Right ventricle myocardium superior (tissue), 1 donor: ENCODE measurements around the gene MDK. TPM values are rescaled to one million over a fixed set of nuclear protein-coding genes. Genes with fewer than 3 reads are reported as not detected.

Experiments
- ATAC-seq: fragments of 200-7000 bp; cut with Tn5 transposase; one replicate; pipeline ENCODE4 v1.9.1; 2020; ENCODE audit warnings: mild to moderate bottlenecking; ENCODE audit not compliant: poor library complexity
- DNase-seq: peaks from one replicate; pipeline ENCODE4 v3.0.0-alpha.2; 2020
- intact Hi-C: fragments of 100-400 bp; cut with DNase I; formaldehyde crosslinking; loops from one replicate; pipeline ENCODE4 v1.11.2; 2022
- total RNA-seq: library from RNA; stranded (reverse); fragmentation: NEBNext Ultra II Directional; extraction: Animal tissue kit (Norgen Biotek cat#: 25700); gene quantifications from one replicate; pipeline ENCODE4 v1.2.1, GENCODE V29; 2021
- donor health status: DM: no; HTN: yes; CAD: no; lungs with severe emphysema.

MDK gene
- total RNA-seq, 1 donor from 2014 or later: 4.7 TPM

- ATAC-seq (no peak), DNase-seq (no peak)
- intact Hi-C loops: no loop called here
Observed at GRCh38 chr11:46390331-46391171, 9.1 kb downstream of the MDK start.

- intact Hi-C loops: no loop called here
- no peak for ATAC-seq
- DNase-seq: no peak
Observed at GRCh38 chr11:46391186-46391577, 9.7 kb downstream of the MDK start.

GRCh38 chr11:46391578-46392420, 10.3 kb downstream of the MDK start, which contains the start of gene CHRM4:
Gene CHRM4 (minus strand): TSS chr11:46391776. CDS start chr11:46386557, 5,219 bp downstream.
- intact Hi-C loops: no loop called here
- ATAC-seq (no peak), DNase-seq (no peak)

DNA sequence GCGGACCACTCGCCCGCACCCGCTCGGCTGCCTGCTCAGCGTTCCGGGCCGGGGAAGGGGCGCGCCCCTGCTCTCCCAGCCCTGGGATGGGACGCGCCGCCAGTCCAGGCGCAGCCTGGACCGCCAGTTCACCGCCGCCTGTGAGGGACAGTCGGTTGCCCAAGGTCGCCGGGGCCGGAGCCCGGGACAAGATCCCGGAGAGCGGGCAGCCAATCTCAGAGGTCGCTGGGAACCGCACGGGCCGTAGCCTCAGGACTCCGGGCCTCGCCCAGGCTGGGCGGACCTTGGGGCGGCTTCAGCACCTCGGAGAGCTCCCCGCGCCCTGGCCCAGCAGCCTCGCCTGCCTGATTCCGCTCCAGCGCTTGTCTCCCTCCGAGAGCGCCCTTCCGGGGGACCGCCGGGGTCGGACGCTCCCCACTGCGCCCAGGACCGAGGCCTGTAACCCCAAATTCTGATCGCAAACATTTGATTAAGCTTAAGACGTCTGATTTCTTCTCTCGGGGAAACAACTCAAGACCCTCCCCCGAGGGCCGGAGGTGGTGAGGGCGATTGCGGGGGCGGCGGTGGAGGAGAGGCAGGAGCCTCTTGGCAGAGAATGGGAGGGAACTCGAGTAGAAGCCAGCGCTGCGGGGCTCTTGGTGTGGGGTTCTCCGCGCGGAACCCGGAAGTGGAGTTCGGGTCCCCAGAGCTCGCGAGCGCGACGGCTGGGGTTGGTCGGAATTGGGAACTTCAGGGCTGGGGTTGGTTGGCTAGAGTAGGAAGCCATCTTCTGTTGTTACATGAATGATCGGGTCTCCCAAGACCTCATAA, 11.2 kb downstream of the MDK start:
- intact Hi-C loops: no loop called here
- ATAC-seq (peak; percentile 94), DNase-seq (peak; percentile 91)

- ATAC-seq: no peak
- no peak for DNase-seq
- intact Hi-C loops: no loop called here
Observed at GRCh38 chr11:46393231-46393616, 11.8 kb downstream of the MDK start.

DNA sequence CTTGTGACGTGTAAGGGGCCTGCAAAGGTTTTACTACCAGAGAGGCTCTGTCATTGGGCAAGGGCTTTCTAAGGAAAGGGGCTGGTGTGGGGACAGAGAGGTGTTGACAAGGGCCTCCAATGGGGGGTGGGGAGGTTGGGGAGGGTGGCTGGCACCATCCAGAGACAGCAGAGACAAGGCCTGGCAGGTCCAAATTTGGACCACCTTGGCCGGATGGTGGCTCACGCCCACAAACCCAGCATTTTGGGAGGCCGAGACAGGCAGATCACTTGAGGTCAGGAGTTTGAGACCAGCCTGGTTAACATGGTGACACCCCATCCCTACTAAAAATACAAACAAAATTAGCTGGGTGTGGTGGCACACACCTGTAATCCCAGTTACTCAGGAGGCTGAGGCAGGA, 12.3 kb downstream of the MDK start:
- ATAC-seq (no peak), DNase-seq (no peak)
- intact Hi-C loops: no loop called here

DNA sequence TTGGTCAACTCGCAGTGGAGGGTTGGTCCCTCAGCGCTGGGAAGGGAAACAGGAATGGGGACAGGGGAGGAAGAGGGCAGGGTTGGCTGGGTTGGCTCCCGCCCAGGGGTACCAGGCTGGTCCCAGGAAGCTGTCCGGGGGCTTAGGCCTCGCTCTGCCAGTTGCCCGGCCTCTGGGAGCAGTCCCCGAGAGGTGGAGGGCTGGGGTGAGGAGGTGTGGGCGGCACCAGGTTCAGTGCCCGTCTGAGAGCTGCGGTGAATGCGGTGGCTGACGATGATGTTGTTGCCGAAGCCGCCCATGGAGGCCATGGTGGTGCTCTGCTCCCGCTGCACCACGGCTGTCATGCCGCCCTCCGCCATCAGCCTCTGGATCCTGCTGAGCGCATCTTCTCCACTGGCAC, 16.1 kb downstream of the MDK start:
- intact Hi-C loops: no loop called here
- DNase-seq: peak; percentile 33
- no peak for ATAC-seq

DNA sequence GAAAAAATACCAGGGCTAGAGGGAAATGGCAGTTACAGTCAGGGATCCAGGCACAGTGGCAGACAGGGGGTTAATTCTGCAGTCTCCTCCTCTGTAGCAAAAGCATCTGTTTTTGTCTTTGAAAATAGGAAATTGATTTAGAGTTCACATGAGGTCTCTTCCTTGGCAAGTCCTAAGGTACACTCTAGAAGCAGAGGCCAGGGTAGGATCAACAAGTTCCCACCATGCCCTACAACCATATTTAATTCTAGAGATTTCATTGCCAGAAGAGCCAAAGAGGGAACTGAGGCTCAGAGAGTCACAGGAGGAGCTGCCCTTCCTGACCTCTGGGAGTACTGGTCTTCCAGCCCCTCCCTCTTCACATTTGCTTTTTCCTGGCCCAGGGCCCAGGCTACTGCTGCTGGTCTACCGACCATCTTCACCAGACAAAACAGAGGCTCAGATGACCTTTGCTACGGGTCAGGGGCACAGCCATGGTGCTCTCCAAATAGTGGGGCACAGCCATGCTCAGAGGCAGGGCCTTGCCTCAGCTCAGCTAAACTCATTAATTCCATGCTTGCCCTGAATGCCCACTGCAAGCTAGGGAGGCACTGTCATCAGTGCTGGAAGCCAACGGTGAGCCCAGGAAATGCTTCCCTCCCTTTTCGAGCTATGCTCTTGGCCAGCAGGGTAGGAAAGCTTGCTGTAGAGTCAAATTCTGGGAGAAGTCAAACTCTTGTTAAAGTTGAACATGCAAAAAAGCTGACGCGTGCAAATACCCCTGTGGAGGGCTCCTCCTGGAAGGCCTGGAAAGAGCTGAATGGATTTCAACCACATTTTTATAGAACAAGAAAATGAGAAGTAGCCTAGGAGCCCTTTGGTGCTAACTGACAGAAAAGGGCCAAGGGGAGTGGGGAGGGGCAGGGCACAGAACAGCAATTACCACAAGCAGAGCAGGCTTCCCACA, 21.8 kb downstream of the MDK start:
- intact Hi-C loops: no loop called here
- DNase-seq (no peak), ATAC-seq (peak; percentile 54)

- DNase-seq (no peak), ATAC-seq (no peak)
Observed at GRCh38 chr11:46404476-46405017, 23.1 kb downstream of the MDK start.

DNA sequence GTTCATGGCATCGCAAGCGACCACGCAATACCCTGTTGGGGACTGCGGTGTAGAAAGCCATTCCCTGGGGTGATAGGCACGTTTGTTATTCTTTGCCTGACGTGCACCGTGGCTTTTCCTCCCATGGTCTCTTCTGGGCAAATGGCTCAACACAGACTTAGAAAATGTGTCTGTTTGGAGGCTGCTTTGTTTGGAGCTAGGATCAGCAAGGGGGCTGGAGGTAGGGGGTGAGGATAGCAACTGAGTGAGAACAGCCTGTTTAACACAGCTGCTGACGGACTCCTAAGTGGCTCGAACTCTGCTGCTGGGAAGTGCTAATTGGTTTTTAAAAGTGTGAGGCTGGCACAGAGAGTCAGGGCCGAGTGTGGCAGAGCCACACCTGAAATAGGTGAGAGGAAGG, 26.2 kb downstream of the MDK start:
- intact Hi-C loops: no loop called here
- no peak for DNase-seq
- no peak for ATAC-seq

More at GRCh38 chr11:46404476-46405017, 23.1 kb downstream of the MDK start:
- intact Hi-C loops: no loop called here

DNA sequence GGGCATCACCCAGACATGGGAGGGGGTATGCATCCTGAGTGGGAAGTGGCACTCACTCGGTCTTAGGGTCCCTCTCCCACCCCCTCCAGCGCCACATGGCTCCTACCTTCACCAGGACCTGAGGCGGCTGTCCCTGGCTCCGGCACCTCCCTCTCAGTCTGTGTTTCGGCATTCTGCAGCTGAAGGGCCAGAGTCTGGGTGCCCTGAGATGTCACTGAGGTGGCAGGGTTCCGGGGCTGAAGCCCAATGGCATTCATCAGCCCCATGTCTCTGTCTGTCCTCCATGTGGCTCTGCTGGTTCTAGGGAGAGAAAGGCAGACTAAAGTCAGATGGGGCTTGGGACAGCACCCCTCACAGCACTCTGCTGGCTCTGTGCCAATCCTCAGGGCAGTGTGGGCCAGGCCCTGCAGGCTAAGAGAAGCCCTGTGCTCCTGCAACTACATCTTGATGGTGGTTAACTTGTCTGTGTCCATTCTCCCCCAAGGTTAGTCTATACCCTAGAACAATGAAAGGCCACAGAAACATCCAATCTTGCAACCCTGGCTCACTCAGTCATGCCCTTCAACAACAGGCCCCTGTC, 27.0 kb downstream of the MDK start:
- DNase-seq (no peak), ATAC-seq (no peak)
- intact Hi-C loops: no loop called here

DNA sequence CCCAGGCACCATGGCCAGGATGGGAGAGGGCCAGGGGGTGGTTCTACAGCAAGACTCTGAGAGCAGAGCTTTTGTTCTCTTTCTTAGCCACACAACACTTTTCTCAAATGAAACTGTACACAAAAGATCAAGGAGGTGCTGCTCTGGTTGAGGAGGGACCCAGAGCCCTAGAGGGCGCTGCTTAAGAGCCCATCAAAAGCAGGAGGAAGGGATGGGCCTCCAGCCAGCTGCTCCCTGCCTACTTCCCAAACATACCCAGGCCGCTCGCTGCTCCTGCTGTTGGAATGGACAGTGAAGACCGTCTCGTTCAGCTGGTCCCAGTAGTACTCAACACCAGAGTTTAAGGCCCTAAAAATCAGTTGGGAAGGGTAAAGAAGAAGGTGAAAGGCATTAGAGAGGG, 28.6 kb downstream of the MDK start:
- intact Hi-C loops: loop anchor here (10.0 kb wide), 1 partner anchor 65 kb away; no protein-coding TSS in a partner anchor
- ATAC-seq: no peak
- DNase-seq: no peak

- DNase-seq: no peak
- ATAC-seq: no peak
- intact Hi-C loops: loop anchor here (10.0 kb wide), 1 partner anchor 61 kb away; no protein-coding TSS in a partner anchor
Observed at GRCh38 chr11:46413760-46414465, 32.4 kb downstream of the MDK start.

GRCh38 chr11:46414466-46414796, 33.0 kb downstream of the MDK start:
- no peak for DNase-seq
- no peak for ATAC-seq
- intact Hi-C loops: loop anchor here (10.0 kb wide), 1 partner anchor 60 kb away; no protein-coding TSS in a partner anchor

DNA sequence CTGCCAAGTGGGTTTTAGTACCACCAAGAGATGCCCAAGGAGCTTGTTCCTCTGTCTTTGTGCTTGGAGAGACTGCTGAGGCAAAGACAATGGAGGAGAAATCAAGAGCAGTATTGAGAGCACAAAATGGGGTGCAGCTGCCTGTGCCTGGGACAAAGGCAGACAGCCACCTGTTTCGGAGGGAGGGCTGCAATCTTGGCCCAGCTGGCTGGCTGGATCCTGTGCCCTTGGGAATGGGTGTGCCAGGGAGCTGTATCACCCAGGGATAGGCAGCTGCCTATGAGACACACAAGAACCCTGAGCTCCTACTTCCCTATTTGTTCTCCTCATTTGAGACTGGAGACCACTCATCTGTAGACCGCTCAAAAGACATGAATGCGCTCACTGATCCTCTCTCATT, 33.4 kb downstream of the MDK start:
- DNase-seq (no peak), ATAC-seq (no peak)
- intact Hi-C loops: loop anchor here (10.0 kb wide), 1 partner anchor 60 kb away; no protein-coding TSS in a partner anchor

GRCh38 chr11:46417711-46418110, 36.2 kb downstream of the MDK start:
- no peak for ATAC-seq
- intact Hi-C loops: loop anchor here (10.0 kb wide), 1 partner anchor 57 kb away; no protein-coding TSS in a partner anchor

More at GRCh38 chr11:46417711-46418110, 36.2 kb downstream of the MDK start:
- no peak for DNase-seq
